Stomach (tissue), 9 donors: Measurements from ENCODE around the gene BHLHE40. TPM values are rescaled to one million over a fixed set of nuclear protein-coding genes. Genes with fewer than 3 reads are reported as not detected.

Source experiments
- DNase-seq, 2 donors: peaks; one replicate each; pipeline versions ENCODE4 v3.0.0 to v3.0.0-alpha.2; 2013 to 2019
- H3K27ac ChIP-seq, 5 donors: fragments of 200-600 bp in 4 of 5; sonication (generic) in 4 of 5; one replicate each; pipeline ENCODE4 v1.5.1; 2013 to 2019; ENCODE audit warnings: mild to moderate bottlenecking in 1 of 5, moderate library complexity in 1 of 5
- H3K27me3 ChIP-seq, 3 donors: fragments of 200-600 bp; sonication (generic); one replicate each; pipeline ENCODE4 v1.5.1; 2017 to 2019; ENCODE audit warnings: mixed run types in 1 of 3
- H3K36me3 ChIP-seq, 4 donors: fragments of 200-600 bp; sonication (generic); 1 replicate in 3 of 4; 2 replicates in 1 of 4; pipeline ENCODE4 v1.5.1; 2016 to 2019
- H3K4me1 ChIP-seq, 4 donors: fragments of 200-600 bp; sonication (generic); one replicate each; pipeline ENCODE4 v1.5.1; 2016 to 2019
- H3K4me3 ChIP-seq, 4 donors: fragments of 200-600 bp; sonication (generic) in 3 of 4; one replicate each; pipeline ENCODE4 v1.5.1; 2016 to 2019; ENCODE audit warnings: mild to moderate bottlenecking in 1 of 4
- H3K9me3 ChIP-seq, 4 donors: fragments of 200-600 bp; sonication (generic); one replicate each; pipeline ENCODE4 v1.5.1; 2016 to 2019
- EP300 ChIP-seq: sonication (generic); formaldehyde crosslinking; IDR thresholded peaks from one replicate; pipeline ENCODE4 v1.6.1; 2017; ENCODE audit warnings: antibody characterized with exemption
- POLR2A ChIP-seq, 4 donors: fragments of 450-650 bp; IDR thresholded peaks; one replicate each; pipeline ENCODE4 v1.6.1; 2016; ENCODE audit warnings: antibody characterized with exemption in 4 of 4, control low read depth in 2 of 4, mild to moderate bottlenecking in 1 of 4, moderate library complexity in 1 of 4
- POLR2AphosphoS5 ChIP-seq, 3 donors: sonication (generic); formaldehyde crosslinking; IDR thresholded peaks; one replicate each; pipeline ENCODE4 v1.6.1; 2016; ENCODE audit warnings: antibody characterized with exemption in 3 of 3
- WGBS, 5 donors: extraction: QIAGEN DNeasy Blood & Tissue Kit in 3 of 5; methylation state at CpG; one replicate each; pipeline versions ENCODE4 v1.1.5 to v1.1.7; 2013 to 2018; 5-methylcytosine and 5-hydroxymethylcytosine counted together
- intact Hi-C: fragments of 100-400 bp; cut with DNase I; formaldehyde crosslinking; loops from one replicate; pipeline ENCODE4 v1.15.1; 2023; ENCODE audit warnings: low total_unique reads
- polyA plus RNA-seq, 3 donors: library from polyadenylated mRNA; stranded (reverse); fragments of 200-250 nt; gene quantifications; one replicate each; pipeline ENCODE4 v1.2.3, GENCODE V29; 2013
- total RNA-seq, 5 donors: library from RNA; depleted of rRNA; stranded (reverse); fragments of >200 nt; gene quantifications; one replicate each; pipeline versions ENCODE4 v1.1.0 to v1.2.3, GENCODE V29; 2014 to 2016
- TF ChIP-seq, protein P1 (sequence below), 7 experiments: fragments of 450-650 bp in 4 of 7; fragments of 200-600 bp in 3 of 7; sonication (generic) in 3 of 7; IDR thresholded peaks; one replicate each; pipeline ENCODE4 v1.5.1; 2016 to 2019; ENCODE audit warnings: antibody characterized with exemption in 7 of 7, control low read depth in 2 of 7, mild to moderate bottlenecking in 1 of 7
- donor health status: healthy with polysubstance abuse.
- donor health status: Bipolar disorder and iron deficiency.
- donor health status: healthy.

BHLHE40 gene
- total and polyA plus RNA-seq, 8 donors = 7.6 to 39.7 (median 25.4) TPM

DNA sequence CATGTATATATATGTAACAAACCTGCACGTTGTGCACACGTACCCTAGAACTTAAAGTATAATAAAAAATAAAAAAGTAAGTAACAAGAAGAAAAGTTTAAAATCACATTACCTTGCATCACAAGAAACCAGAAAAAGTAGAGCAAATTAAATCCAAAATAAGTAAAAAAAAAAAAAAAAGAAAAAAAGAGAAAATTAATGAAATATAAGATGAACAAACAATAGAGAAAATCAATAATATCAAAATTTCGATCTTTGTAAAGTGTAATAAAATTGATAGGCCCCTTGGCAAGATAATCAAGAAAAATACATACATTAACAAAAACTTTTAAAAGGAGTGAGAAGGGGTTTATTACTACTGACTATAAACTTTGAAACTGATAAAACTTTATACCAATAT is 7.4 kb upstream of the BHLHE40 start:
- TF ChIP-seq POLR2AphosphoS5 (IDR thresholded peaks at IDR 0.05) (no peak), POLR2A (IDR thresholded peaks at IDR 0.05) (no peak), EP300 (no peak)
- TF ChIP-seq, protein P1, sequence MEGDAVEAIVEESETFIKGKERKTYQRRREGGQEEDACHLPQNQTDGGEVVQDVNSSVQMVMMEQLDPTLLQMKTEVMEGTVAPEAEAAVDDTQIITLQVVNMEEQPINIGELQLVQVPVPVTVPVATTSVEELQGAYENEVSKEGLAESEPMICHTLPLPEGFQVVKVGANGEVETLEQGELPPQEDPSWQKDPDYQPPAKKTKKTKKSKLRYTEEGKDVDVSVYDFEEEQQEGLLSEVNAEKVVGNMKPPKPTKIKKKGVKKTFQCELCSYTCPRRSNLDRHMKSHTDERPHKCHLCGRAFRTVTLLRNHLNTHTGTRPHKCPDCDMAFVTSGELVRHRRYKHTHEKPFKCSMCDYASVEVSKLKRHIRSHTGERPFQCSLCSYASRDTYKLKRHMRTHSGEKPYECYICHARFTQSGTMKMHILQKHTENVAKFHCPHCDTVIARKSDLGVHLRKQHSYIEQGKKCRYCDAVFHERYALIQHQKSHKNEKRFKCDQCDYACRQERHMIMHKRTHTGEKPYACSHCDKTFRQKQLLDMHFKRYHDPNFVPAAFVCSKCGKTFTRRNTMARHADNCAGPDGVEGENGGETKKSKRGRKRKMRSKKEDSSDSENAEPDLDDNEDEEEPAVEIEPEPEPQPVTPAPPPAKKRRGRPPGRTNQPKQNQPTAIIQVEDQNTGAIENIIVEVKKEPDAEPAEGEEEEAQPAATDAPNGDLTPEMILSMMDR (IDR thresholded peaks at IDR 0.05) = no peak
- no peak overlapping the region for H3K4me3 ChIP-seq
- no peaks in the 10 kb centered on the region for H3K27me3 ChIP-seq
- no peak for DNase-seq
- peaks cover 4 to 11% (median 8%) of the 10 kb centered on the region in 4 donors for H3K4me1 ChIP-seq
- no peaks in the 10 kb centered on the region for H3K36me3 ChIP-seq
- WGBS, 5 donors = 93 to 97% (median 95%) methylated on average over 3 of the region's 3 CpGs
- no peaks in the 10 kb centered on the region for H3K9me3 ChIP-seq
- H3K27ac ChIP-seq = no peak overlapping the region
- intact Hi-C loops = no loop called here

DNA sequence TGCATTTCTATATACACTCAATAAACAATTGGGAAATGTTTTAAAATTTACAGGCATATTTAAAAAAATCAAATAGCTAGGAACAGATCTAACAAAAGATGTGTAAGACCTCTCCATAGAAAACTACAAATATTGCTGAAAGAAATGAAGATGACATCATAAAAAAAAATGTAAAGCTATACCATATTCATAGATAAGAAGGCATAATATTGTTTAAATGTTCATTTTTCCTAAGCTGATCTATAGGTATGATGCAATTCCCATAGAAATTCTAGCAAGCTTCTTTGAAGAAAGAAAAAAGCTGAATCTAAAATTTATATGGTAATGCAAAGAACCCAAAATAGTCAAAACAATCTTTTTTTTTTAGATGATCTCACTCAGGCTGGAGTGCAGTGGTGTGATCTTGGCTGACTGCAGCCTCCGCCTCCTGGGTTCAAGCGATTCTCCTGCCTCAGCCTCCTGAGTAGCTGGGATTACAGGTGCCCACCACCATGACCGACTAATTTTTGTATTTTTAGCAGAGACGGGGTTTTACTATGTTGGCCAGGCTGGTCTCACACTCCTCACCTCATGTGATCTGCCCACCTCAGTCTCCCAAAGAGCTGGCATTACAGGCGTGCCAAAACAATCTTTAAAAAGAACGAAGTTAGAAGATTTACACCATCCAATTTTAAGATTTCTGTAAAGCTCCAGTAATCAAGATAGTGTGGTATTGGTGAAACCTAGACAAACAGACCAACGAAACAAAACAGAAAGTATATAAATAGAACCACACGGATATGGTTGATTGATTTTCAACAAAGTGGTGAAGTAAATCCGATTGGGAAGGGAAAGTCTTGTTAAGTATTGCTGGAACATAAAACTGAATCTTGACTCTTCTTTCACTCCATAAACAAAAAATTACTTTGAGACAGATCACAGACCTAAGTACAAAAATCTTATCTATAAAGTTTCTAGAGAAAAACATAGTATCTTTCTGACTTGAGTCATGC is 6.3 kb upstream of the BHLHE40 start:
- H3K4me3 ChIP-seq = no peak overlapping the region
- TF ChIP-seq, protein P1 (IDR thresholded peaks at IDR 0.05) = no peak
- TF ChIP-seq POLR2AphosphoS5 (IDR thresholded peaks at IDR 0.05) (no peak), POLR2A (IDR thresholded peaks at IDR 0.05) (no peak), EP300 (no peak)
- H3K4me1 ChIP-seq = peaks cover 10 to 22% (median 17%) of the 10 kb centered on the region in 4 donors
- H3K27ac ChIP-seq = no peak overlapping the region
- intact Hi-C loops = no loop called here
- 57 to 67% (median 60%) methylated on average over 9 of the region's 9 CpGs for WGBS, 5 donors
- DNase-seq = no peak
- no peaks in the 10 kb centered on the region for H3K9me3 ChIP-seq
- no peaks in the 10 kb centered on the region for H3K36me3 ChIP-seq
- no peaks in the 10 kb centered on the region for H3K27me3 ChIP-seq

DNA sequence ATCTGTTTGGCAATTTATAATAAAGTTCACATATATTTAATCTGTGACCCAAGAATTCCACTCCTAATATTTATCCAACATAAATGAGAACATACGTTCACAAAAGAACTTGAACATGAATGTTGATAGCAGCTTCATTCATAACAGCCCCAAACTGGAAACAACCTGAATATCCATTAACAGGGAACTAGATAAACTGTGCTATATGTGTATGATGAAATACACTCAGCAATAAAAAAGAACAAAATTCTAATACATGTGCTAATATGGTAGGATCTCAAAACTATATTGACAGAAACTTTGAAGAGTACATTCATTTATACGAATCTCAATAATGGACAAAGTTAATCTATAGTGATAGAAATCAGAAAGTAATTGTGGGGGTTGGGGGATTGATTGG is 5.1 kb upstream of the BHLHE40 start:
- WGBS, 5 donors = 51 to 72% (median 56%) methylated on average over 2 of the region's 2 CpGs
- intact Hi-C loops = no loop called here

DNA sequence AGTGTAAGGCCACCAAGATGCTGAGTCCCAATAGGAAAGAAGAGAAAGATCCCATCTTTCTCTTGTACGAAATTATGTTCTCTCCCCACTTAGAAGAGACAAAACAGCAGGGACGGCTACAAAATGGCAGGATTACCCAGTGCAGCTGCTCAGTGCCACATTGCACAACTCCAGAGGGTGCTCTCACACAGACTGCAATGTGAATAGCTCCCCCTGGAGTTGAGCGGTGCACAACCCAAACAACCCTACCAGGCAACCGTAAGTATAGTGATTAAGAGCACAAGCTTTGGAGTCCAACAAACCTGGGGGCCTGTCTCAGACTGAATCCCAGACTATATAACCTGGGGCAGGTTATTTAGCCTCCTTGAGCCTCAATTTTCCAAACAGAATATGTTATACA is 3.1 kb upstream of the BHLHE40 start:
- DNase-seq = peak; percentile 48 to 75
- Histone ChIP-seq H3K27ac (peak overlapping the region in 4 of 5 donors; percentile 97 to 99 (median 98)), H3K4me1 (peaks cover 14 to 30% (median 24%) of the 10 kb centered on the region in 4 donors), H3K36me3 (no peaks in the 10 kb centered on the region), H3K27me3 (no peaks in the 10 kb centered on the region), H3K4me3 (no peak overlapping the region), H3K9me3 (no peaks in the 10 kb centered on the region)
- intact Hi-C loops = no loop called here
- WGBS, 5 donors = 58 to 83% (median 76%) methylated on average over 4 of the region's 4 CpGs
- TF ChIP-seq POLR2A (IDR thresholded peaks at IDR 0.05) = no peak
- TF ChIP-seq, protein P1 (IDR thresholded peaks at IDR 0.05) = peak in 2 of 7 experiments; percentile 34 to 37

More for the DNA sequence above, 5.1 kb upstream of the BHLHE40 start:
- H3K9me3 ChIP-seq = no peaks in the 10 kb centered on the region
- H3K27ac ChIP-seq = no peak overlapping the region
- no peak for TF ChIP-seq EP300
- no peak for TF ChIP-seq POLR2AphosphoS5 (IDR thresholded peaks at IDR 0.05)
- TF ChIP-seq, protein P1 (IDR thresholded peaks at IDR 0.05) = no peak
- no peak for TF ChIP-seq POLR2A (IDR thresholded peaks at IDR 0.05)
- peaks cover 10 to 22% (median 17%) of the 10 kb centered on the region in 4 donors for H3K4me1 ChIP-seq
- H3K4me3 ChIP-seq = no peak overlapping the region
- no peaks in the 10 kb centered on the region for H3K36me3 ChIP-seq
- DNase-seq = peak in 1 of 2 donors; percentile 30
- no peaks in the 10 kb centered on the region for H3K27me3 ChIP-seq
